ENCODE measurements around the gene ADAR.
"Not testable (repeated sequence)": the region's sequence is repeated elsewhere in the genome, so short reads cannot be mapped to it uniquely, and the experiment has no call there.

The ADAR gene, protein sequence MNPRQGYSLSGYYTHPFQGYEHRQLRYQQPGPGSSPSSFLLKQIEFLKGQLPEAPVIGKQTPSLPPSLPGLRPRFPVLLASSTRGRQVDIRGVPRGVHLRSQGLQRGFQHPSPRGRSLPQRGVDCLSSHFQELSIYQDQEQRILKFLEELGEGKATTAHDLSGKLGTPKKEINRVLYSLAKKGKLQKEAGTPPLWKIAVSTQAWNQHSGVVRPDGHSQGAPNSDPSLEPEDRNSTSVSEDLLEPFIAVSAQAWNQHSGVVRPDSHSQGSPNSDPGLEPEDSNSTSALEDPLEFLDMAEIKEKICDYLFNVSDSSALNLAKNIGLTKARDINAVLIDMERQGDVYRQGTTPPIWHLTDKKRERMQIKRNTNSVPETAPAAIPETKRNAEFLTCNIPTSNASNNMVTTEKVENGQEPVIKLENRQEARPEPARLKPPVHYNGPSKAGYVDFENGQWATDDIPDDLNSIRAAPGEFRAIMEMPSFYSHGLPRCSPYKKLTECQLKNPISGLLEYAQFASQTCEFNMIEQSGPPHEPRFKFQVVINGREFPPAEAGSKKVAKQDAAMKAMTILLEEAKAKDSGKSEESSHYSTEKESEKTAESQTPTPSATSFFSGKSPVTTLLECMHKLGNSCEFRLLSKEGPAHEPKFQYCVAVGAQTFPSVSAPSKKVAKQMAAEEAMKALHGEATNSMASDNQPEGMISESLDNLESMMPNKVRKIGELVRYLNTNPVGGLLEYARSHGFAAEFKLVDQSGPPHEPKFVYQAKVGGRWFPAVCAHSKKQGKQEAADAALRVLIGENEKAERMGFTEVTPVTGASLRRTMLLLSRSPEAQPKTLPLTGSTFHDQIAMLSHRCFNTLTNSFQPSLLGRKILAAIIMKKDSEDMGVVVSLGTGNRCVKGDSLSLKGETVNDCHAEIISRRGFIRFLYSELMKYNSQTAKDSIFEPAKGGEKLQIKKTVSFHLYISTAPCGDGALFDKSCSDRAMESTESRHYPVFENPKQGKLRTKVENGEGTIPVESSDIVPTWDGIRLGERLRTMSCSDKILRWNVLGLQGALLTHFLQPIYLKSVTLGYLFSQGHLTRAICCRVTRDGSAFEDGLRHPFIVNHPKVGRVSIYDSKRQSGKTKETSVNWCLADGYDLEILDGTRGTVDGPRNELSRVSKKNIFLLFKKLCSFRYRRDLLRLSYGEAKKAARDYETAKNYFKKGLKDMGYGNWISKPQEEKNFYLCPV

GRCh38 chr1:154607609-154608396 lies at the start of gene ADAR:
ADAR (minus strand) TSS chr1:154608186; CDS start chr1:154608006, 180 bp downstream.
- DNase-seq = peak; percentile 87 to 96 (median 88)

GRCh38 chr1:154657556-154657955 lies 49.6 kb upstream of the ADAR start:
- DNase-seq = no peak

- no peak for DNase-seq
Observed at GRCh38 chr1:154652893-154653292, 44.9 kb upstream of the ADAR start.

DNA sequence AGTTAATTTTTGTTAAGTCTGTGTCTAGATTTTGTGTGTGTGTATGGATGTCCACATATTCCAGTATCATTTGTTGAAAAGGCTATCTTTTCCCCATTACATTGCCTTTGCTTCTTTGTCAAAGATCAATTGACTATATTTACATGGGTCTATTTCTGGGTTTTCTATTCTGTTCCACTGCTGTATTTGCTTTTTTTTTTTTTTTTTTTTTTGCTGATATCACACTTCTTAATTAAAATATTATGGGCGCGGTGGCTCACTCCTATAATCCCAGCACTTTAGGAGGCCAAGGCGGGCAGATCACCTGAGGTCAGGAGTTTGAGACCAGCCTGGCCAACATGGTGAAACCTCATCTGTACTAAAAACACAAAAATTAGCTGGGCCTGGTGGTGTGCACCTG lies 36.7 kb upstream of the ADAR start:
- not testable (repeated sequence) for DNase-seq

DNA sequence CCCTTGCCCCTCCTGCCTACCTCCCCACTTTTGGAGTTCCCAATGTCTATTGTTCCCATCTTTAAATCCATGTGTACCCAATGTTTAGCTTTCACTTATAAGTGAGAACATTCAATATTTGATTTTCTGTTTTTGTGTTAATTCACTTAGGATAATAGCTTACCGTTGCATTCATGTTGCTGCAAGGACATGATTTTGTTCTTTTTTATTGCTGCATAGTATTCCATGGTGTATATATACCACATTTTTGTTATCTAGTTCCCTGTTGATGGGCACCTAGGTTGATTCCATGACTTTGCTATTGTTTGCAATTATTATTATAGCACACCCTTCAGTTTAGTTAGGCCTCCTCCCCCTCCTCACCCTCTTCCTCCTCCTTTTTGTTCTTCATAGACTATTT lies 33.5 kb upstream of the ADAR start:
- DNase-seq = no peak

DNA sequence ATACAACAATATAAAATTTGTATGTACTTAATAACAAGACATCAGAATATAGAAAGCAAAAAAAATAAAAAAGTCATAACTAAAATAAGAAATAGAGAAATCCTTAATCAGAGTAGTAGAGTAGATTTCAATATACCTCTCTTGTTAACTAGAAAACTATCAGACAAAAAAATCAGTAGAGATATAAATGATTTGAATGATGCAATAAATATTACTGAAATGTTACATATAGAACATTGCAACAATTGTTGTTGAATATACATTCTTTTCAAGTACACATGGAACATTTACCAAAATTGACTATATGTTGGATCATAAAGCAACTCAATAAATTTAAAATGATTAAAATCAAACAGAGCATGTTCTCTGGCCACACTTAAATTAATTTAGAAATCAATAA lies 31.9 kb upstream of the ADAR start:
- DNase-seq = no peak

GRCh38 chr1:154635171-154635570 lies 27.2 kb upstream of the ADAR start:
- no peak for DNase-seq

DNA sequence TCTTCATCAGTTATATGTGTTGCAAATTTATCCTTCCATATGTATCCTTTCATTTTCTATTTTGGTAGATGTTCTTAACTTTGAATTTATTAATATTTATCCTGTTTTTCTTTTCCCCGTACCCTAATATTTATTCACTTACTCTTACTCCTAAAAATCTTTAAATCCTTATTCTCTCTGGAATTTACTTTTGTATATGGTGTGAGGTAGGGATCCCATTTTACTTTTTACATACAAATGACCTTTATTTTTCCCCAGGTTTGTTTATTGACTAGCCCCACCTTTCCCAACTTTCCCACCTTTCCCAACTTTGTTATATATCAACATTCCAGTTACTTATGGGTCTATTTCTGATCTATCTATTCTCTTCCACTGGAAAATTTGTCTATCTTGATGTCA lies 21.7 kb upstream of the ADAR start:
- DNase-seq = no peak

DNA sequence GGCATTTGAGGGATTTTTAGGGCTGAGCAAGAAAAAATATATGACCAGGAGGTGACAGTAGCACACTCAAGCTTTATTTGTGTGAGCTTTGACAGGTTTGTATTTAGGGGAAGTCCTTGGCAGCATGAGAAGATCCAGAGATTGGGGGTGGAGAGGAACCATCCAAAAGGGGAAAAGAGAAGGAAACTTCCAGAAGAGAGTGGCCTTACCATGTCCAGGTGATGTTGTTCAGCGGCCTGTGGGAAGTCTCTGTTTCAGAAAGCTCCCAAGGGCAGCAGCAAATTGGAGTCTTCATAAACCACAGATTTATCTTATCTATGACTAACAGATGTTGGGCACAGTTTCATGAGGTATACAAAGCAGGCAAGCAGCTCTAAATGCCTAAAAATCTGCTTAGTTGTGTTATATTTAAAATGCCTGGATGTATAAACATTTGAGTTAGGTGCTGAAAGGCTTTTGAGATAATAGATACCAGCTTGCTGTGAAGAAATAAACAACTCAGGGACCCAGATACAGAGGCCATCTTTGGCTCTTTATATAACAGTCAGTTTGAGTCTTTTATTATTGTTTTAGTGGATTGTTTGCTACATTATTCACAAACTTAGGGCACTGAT lies 21.2 kb upstream of the ADAR start:
- DNase-seq = no peak

- no peak for DNase-seq
Observed at GRCh38 chr1:154628121-154628405, 20.1 kb upstream of the ADAR start.

GRCh38 chr1:154627257-154628120 lies 19.5 kb upstream of the ADAR start:
- DNase-seq = peak; percentile 94 to 96 (median 96)

GRCh38 chr1:154626456-154627256 lies 18.7 kb upstream of the ADAR start:
- peak in 2 of 3 experiments; percentile 48 to 67 for DNase-seq

DNA sequence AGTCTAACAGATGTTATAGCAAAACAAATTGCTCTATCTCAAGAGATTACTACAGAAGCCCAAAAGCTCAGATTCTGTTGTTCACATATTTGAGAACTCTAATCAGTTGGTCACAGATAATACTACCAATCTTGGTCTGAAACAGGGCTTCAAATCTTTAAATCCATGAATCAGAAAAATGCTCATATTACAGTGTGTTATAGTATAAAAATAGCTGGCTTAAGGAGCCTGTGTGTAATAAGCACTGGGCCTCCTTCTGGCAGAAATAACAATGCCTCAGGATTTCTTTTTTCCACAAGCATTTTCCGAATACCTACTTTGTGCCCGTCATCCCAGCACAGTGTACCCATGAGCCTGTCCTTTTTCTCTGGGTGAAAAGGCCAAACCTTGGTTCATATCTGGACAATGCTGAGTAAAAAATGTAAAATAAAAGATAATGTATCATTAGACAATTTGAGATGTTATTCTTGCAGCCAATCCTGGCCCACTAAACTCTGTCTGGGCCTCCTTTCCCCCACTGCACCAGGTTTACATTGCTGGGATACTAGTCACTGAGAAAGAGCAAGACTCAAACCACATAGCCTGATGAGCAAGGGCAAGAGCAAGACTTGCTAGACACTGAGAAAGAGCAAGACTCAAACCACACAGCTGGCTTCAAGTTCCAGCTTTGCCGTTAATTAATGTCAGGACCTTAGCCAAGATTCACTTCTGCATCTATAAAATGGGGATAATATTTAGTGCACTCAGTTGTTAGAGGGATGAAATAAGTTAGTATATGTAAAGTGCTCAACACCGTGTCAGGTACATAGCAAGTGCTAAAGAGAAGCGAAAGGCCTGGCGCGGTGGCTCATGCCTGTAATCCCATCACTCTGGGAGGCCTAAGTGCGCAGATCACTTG lies 17.0 kb upstream of the ADAR start:
- DNase-seq = no peak

- DNase-seq = no peak
Observed at GRCh38 chr1:154623358-154623757, 15.4 kb upstream of the ADAR start.

DNA sequence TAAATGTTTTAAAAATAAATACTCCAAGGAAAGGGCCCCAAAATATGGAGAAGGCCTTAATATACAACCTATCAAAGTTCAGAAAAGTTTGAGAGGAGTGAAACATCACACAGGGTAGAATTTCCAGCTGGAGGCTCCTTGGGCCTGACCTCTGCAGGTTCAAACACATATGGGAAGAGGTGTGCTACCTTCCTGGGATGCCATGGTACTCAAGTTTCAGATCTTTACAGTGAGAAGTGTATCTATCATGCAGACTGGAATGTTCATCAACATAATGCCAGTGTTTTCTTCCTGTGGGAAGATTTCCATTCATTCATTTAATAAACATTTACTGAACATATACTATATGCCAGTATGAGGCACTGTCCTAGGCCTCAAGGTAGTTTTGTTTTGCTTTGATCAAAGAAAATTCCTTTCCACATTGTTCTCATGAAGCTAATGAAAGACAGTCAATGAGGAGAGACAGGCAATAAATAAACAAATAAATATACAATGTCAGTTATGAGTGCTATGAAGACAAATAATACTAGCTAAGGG lies 14.6 kb upstream of the ADAR start:
- no peak for DNase-seq

DNA sequence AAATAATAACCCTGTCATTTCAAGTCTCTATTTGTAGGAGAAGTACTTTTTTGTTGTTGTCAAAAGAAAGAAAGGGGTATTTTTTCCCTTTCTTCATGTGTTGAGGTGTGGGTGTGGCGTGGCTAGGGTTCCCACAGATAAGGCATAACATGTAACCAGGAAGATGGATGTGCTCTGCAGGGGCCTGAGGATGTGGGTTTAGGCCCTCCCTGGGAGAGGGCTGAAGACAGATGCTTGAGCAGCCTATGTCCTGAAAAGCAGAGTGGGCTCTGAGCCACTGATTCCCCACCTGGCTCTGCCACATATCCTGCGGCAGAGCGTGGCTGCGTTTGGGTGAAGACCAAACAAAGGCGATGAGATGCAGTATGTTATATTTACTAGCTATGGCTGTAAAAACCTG lies 13.9 kb upstream of the ADAR start:
- DNase-seq = no peak

DNA sequence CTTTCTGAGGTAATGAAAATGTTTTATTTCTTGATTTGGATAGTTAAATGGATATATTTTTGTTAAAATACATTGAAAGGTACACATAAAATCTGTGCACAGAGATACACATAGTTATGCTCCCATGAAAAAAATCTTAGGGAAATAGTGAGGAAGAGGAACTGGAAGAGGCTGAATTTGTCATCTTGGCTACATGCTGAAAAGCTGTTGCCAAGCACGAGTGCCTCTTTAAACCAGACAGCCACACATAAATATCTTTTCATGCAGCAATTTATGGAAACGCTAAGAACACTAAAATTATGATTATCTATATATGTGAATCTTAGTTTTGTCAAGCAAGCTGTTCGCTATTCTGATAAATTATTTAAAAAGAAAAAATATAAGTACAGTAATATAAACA lies 12.8 kb upstream of the ADAR start:
- no peak for DNase-seq

- DNase-seq = no peak
Observed at GRCh38 chr1:154619181-154619948, 11.4 kb upstream of the ADAR start.
